Fibroblast of lung (primary cell): Measurements from ENCODE around the gene ANKRD13A. TPM values are rescaled to one million over a fixed set of nuclear protein-coding genes. Genes with fewer than 3 reads are reported as not detected.

Experiments used
- DNase-seq, 2 donors: peaks; one replicate each; pipeline versions ENCODE4 v3.0.0 to v3.0.0-alpha.2; 2010; ENCODE audit warnings: low read depth in 2 of 2
- H2AFZ ChIP-seq: 2 replicates; pipeline ENCODE4 v1.5.1; 2012; ENCODE audit warnings: low read length, control low read depth, inconsistent platforms
- H3K27ac ChIP-seq: 2 replicates; pipeline ENCODE4 v1.5.1; 2011; ENCODE audit warnings: low read length, control low read depth; ENCODE audit not compliant: insufficient read depth
- H3K27me3 ChIP-seq: 2 replicates; pipeline ENCODE4 v1.5.1; 2011; ENCODE audit warnings: mild to moderate bottlenecking, low read length; ENCODE audit not compliant: control insufficient read depth, insufficient read depth
- H3K36me3 ChIP-seq: 2 replicates; pipeline ENCODE4 v1.5.1; 2011; ENCODE audit warnings: low read length; ENCODE audit not compliant: control insufficient read depth, insufficient read depth
- H3K4me1 ChIP-seq: 2 replicates; pipeline ENCODE4 v1.5.1; 2011; ENCODE audit warnings: low read length; ENCODE audit not compliant: control insufficient read depth, insufficient read depth; ENCODE audit errors: extremely low read depth
- H3K4me2 ChIP-seq: 2 replicates; pipeline ENCODE4 v1.5.1; 2011; ENCODE audit warnings: low read length, control low read depth; ENCODE audit not compliant: insufficient read depth; ENCODE audit errors: extremely low read depth
- H3K4me3 ChIP-seq, 4 experiments: fragments of 200-600 bp in 1 of 4; sonication (generic) in 1 of 4; replicated peaks in 1 of 4; 2 replicates each; pipeline ENCODE4 v1.5.1; 2011 to 2016; ENCODE audit warnings: low read length in 4 of 4, low read depth in 3 of 4, mild to moderate bottlenecking in 3 of 4, control low read depth in 2 of 4, inconsistent platforms in 1 of 4, mixed read lengths in 1 of 4; ENCODE audit not compliant: insufficient read depth in 1 of 4; ENCODE audit errors: control extremely low read depth in 1 of 4
- H3K79me2 ChIP-seq: 2 replicates; pipeline ENCODE4 v1.5.1; 2012; ENCODE audit warnings: mild to moderate bottlenecking, low read length, inconsistent platforms; ENCODE audit not compliant: control insufficient read depth, insufficient read depth
- H3K9ac ChIP-seq: 2 replicates; pipeline ENCODE4 v1.5.1; 2011; ENCODE audit warnings: mild to moderate bottlenecking, low read length, control low read depth; ENCODE audit not compliant: insufficient read depth
- H3K9me3 ChIP-seq: 2 replicates; pipeline ENCODE4 v1.5.1; 2012; ENCODE audit warnings: low read depth, low read length; ENCODE audit not compliant: control insufficient read depth, insufficient read depth
- H4K20me1 ChIP-seq: 2 replicates; pipeline ENCODE4 v1.5.1; 2011; ENCODE audit warnings: low read length; ENCODE audit not compliant: control insufficient read depth, insufficient read depth; ENCODE audit errors: extremely low read depth
- EZH2 ChIP-seq: IDR thresholded peaks from 2 replicates; pipeline ENCODE4 v1.5.1; 2012; ENCODE audit warnings: low read length, control low read depth, mild to moderate bottlenecking; ENCODE audit errors: missing control alignments
- polyA plus RNA-seq, 2 donors: library from polyadenylated mRNA; depleted of rRNA in 1 of 2; stranded (reverse) in 1 of 2; unstranded in 1 of 2; fragments of >200 nt; gene quantifications; 2 replicates each; pipeline ENCODE4 v1.2.1, GENCODE V29; 2011 to 2012; ENCODE audit warnings: missing spikeins in 1 of 2
- total RNA-seq: library from RNA; depleted of rRNA; stranded (reverse); fragments of >200 nt; gene quantifications from 2 replicates; pipeline ENCODE4 v1.2.1, GENCODE V29; 2014
- TF ChIP-seq, protein P1 (sequence below), 2 donors: IDR thresholded peaks in 1 of 2; conservative IDR thresholded peaks in 1 of 2; 1 replicate in 1 of 2; 2 replicates in 1 of 2; pipeline ENCODE4 v1.5.1; 2011 to 2012; ENCODE audit warnings: low read length in 2 of 2, control low read depth in 1 of 2, inconsistent platforms in 1 of 2, low read depth in 1 of 2, mild to moderate bottlenecking in 1 of 2

ANKRD13A gene
- total and polyA plus RNA-seq, 2 donors (not counting 1 experiment from before 2014, with no cell fraction given) = 168 to 340 TPM

GRCh38 chr12:109951751-109952150 is 47.5 kb upstream of the ANKRD13A start:
- Histone ChIP-seq H3K27me3 (no peaks in the 10 kb centered on the region), H3K36me3 (peaks cover 14% of the 10 kb centered on the region), H3K9me3 (no peaks in the 10 kb centered on the region), H2AFZ (no peak overlapping the region), H3K79me2 (no peaks in the 10 kb centered on the region), H3K9ac (no peak overlapping the region), H3K4me2 (peak overlapping the region; percentile 77), H3K4me1 (peaks cover 56% of the 10 kb centered on the region), H3K4me3 (no peak overlapping the region), H4K20me1 (no peaks in the 10 kb centered on the region), H3K27ac (peak overlapping the region; percentile 89)
- no peak for TF ChIP-seq EZH2
- TF ChIP-seq, protein P1, sequence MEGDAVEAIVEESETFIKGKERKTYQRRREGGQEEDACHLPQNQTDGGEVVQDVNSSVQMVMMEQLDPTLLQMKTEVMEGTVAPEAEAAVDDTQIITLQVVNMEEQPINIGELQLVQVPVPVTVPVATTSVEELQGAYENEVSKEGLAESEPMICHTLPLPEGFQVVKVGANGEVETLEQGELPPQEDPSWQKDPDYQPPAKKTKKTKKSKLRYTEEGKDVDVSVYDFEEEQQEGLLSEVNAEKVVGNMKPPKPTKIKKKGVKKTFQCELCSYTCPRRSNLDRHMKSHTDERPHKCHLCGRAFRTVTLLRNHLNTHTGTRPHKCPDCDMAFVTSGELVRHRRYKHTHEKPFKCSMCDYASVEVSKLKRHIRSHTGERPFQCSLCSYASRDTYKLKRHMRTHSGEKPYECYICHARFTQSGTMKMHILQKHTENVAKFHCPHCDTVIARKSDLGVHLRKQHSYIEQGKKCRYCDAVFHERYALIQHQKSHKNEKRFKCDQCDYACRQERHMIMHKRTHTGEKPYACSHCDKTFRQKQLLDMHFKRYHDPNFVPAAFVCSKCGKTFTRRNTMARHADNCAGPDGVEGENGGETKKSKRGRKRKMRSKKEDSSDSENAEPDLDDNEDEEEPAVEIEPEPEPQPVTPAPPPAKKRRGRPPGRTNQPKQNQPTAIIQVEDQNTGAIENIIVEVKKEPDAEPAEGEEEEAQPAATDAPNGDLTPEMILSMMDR (conservative IDR thresholded peaks at IDR 0.05 in 1 of 2, IDR thresholded peaks at IDR 0.05 in 1 of 2; ENCODE audit: low read depth in 1 of 2, low read length in 2 of 2) = no peak
- DNase-seq = peak; percentile 73 to 96

GRCh38 chr12:109952160-109952858 is 46.9 kb upstream of the ANKRD13A start:
- Histone ChIP-seq H3K36me3 (peaks cover 11% of the 10 kb centered on the region), H3K27me3 (no peaks in the 10 kb centered on the region), H3K4me3 (no peak overlapping the region), H3K27ac (peak overlapping the region; percentile 89), H3K4me2 (peak overlapping the region; percentile 77), H3K79me2 (no peaks in the 10 kb centered on the region), H3K4me1 (peaks cover 51% of the 10 kb centered on the region), H4K20me1 (no peaks in the 10 kb centered on the region), H2AFZ (no peak overlapping the region), H3K9me3 (no peaks in the 10 kb centered on the region), H3K9ac (no peak overlapping the region)
- DNase-seq = no peak
- TF ChIP-seq, protein P1 (conservative IDR thresholded peaks at IDR 0.05 in 1 of 2, IDR thresholded peaks at IDR 0.05 in 1 of 2; ENCODE audit: low read depth in 1 of 2, low read length in 2 of 2) = no peak
- TF ChIP-seq EZH2 = no peak

DNA sequence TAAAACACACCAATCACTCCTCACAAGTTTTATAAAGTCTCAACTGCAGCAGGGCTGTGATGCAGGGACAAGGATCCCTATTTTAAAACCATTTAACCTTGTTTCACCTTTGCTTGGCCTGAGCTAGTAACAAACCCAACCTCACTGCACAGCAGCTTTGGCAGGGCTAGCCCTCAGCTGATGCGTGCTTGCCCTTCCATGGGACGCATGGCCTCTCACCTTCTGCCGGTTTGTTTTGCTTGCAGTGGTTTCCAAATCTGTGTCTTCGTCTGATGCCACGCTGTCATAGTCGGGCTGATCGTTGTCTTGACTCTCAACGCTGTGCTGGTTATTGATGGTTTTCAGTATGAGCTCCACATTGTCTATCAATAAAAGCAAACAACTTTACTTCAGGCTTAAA is 46.4 kb upstream of the ANKRD13A start:
- Histone ChIP-seq H3K9me3 (no peaks in the 10 kb centered on the region), H2AFZ (no peak overlapping the region), H3K4me3 (no peak overlapping the region), H4K20me1 (no peaks in the 10 kb centered on the region), H3K4me2 (no peak overlapping the region), H3K79me2 (no peaks in the 10 kb centered on the region), H3K27me3 (no peaks in the 10 kb centered on the region), H3K27ac (peak overlapping the region; percentile 89), H3K9ac (no peak overlapping the region), H3K36me3 (peaks cover 10% of the 10 kb centered on the region), H3K4me1 (peaks cover 46% of the 10 kb centered on the region)
- no peak for TF ChIP-seq EZH2
- TF ChIP-seq, protein P1 (conservative IDR thresholded peaks at IDR 0.05 in 1 of 2, IDR thresholded peaks at IDR 0.05 in 1 of 2; ENCODE audit: low read depth in 1 of 2, low read length in 2 of 2) = no peak
- no peak for DNase-seq
